Natural killer cell (primary cell): ENCODE measurements around the gene PUSL1. TPM values are rescaled to one million over a fixed set of nuclear protein-coding genes. Genes with fewer than 3 reads are reported as not detected.

Experiments used
- ATAC-seq, 3 donors: fragments of 150-1000 bp in 2 of 3; fragments of 200-7000 bp in 1 of 3; cut with Tn5 transposase; 1 replicate in 1 of 3; 2 replicates in 2 of 3; pipeline ENCODE4 v1.10.0; 2021; ENCODE audit warnings: mild to moderate bottlenecking in 2 of 3, moderate library complexity in 2 of 3
- DNase-seq, 2 donors: peaks; one replicate each; pipeline versions ENCODE4 v3.0.0 to v3.0.0-alpha.2; 2013 to 2021; ENCODE audit warnings: mixed read lengths in 1 of 2
- H3K27ac ChIP-seq: one replicate; pipeline ENCODE4 v1.5.1; 2013; ENCODE audit warnings: mild to moderate bottlenecking, low read length
- H3K27me3 ChIP-seq: one replicate; pipeline ENCODE4 v1.6.1; 2013; ENCODE audit warnings: low read length; ENCODE audit not compliant: control insufficient read depth, insufficient read depth
- H3K36me3 ChIP-seq: one replicate; pipeline ENCODE4 v1.6.1; 2013; ENCODE audit warnings: low read length; ENCODE audit not compliant: control insufficient read depth, insufficient read depth
- H3K4me1 ChIP-seq: one replicate; pipeline ENCODE4 v1.6.1; 2013; ENCODE audit warnings: low read length; ENCODE audit not compliant: control insufficient read depth, insufficient read depth
- H3K4me3 ChIP-seq: one replicate; pipeline ENCODE4 v1.5.1; 2013; ENCODE audit warnings: low read length
- H3K9me3 ChIP-seq: one replicate; pipeline ENCODE4 v1.6.1; 2013; ENCODE audit warnings: low read length; ENCODE audit not compliant: control insufficient read depth, insufficient read depth
- H3K27ac Mint-ChIP-seq, 2 donors: one replicate each; pipeline ENCODE4 v1.8.0; 2022; ENCODE audit warnings: mild to moderate bottlenecking in 2 of 2, mixed read lengths in 2 of 2, moderate library complexity in 1 of 2
- H3K27me3 Mint-ChIP-seq, 2 donors: one replicate each; pipeline ENCODE4 v1.8.0; 2022; ENCODE audit warnings: low read depth in 2 of 2, mixed read lengths in 2 of 2
- H3K36me3 Mint-ChIP-seq: one replicate; pipeline ENCODE4 v1.8.0; 2022; ENCODE audit warnings: mixed read lengths
- H3K4me1 Mint-ChIP-seq, 2 donors: one replicate each; pipeline ENCODE4 v1.8.0; 2022; ENCODE audit warnings: mixed read lengths in 2 of 2
- H3K4me3 Mint-ChIP-seq: one replicate; pipeline ENCODE4 v1.8.0; 2022; ENCODE audit warnings: mild to moderate bottlenecking, moderate library complexity, mixed read lengths
- H3K9me3 Mint-ChIP-seq, 2 donors: one replicate each; pipeline ENCODE4 v1.8.0; 2022; ENCODE audit warnings: mixed read lengths in 2 of 2
- CTCF ChIP-seq: fragments of 200-600 bp; IDR thresholded peaks from one replicate; pipeline ENCODE4 v1.8.0; 2022; ENCODE audit warnings: antibody characterized with exemption
- WGBS: methylation state at CpG from one replicate; pipeline ENCODE4 v1.1.7; 2013; ENCODE audit warnings: missing lambda C conversion rate; ENCODE audit not compliant: insufficient coverage; 5-methylcytosine and 5-hydroxymethylcytosine counted together
- intact Hi-C: fragments of 100-400 bp; cut with micrococcal nuclease; formaldehyde crosslinking; loops from one replicate; pipeline ENCODE4 v1.14.2; 2022
- total RNA-seq, 4 donors: library from RNA; stranded (reverse); fragments of 120-200 nt in 1 of 4; gene quantifications; one replicate each; pipeline versions ENCODE4 v1.2.3 to v1.2.4, GENCODE V29; 2013 to 2022

Gene PUSL1
- total RNA-seq, 3 donors from 2014 or later (not counting 1 experiment from before 2014, with no cell fraction given): 11.1 to 13.0 (median 12.9) TPM

- WGBS: under 1% methylated on average over 109 of the region's 109 CpGs
- Mint-ChIP-seq H3K4me1 (peaks cover 0 to 32% of the 10 kb centered on the region in 2 donors), H3K27me3 (peaks cover 0 to 3% of the 10 kb centered on the region in 2 donors), H3K9me3 (no peaks in the 10 kb centered on the region), H3K27ac (peak overlapping the region in 1 of 2 donors; percentile 53), H3K4me3 (peak overlapping the region; percentile 79), H3K36me3 (no peaks in the 10 kb centered on the region)
- no peak for TF ChIP-seq CTCF
- Histone ChIP-seq H3K4me1 (peaks cover 27% of the 10 kb centered on the region), H3K27ac (no peak overlapping the region), H3K27me3 (peaks cover 15% of the 10 kb centered on the region), H3K9me3 (no peaks in the 10 kb centered on the region), H3K36me3 (no peaks in the 10 kb centered on the region), H3K4me3 (peak overlapping the region; percentile 47)
- DNase-seq (peak in 1 of 2 donors; percentile 31), ATAC-seq (peak; percentile 39 to 45 (median 45))
- intact Hi-C loops: no loop called here
Measured at GRCh38 chr1:1348420-1349255, 40.2 kb downstream of the PUSL1 start.

GRCh38 chr1:1349256-1350012 lies 41.0 kb downstream of the PUSL1 start, which contains the start of gene DVL1:
DVL1 (minus strand) TSS chr1:1349418; CDS start chr1:1349065, 353 bp downstream.
- ATAC-seq: peak; percentile 83 to 93 (median 83)
- TF ChIP-seq CTCF: peak; percentile 26
- Mint-ChIP-seq H3K36me3 (no peaks in the 10 kb centered on the region), H3K4me3 (peak within 1 kb of the TSS; percentile 79), H3K27ac (peak within 1 kb of the TSS in 1 of 2 donors; percentile 53), H3K4me1 (peaks cover 0 to 35% of the 10 kb centered on the region in 2 donors), H3K27me3 (peaks cover 0 to 3% of the 10 kb centered on the region in 2 donors), H3K9me3 (no peaks in the 10 kb centered on the region)
- peaks cover 18% of the 10 kb centered on the region for H3K27me3 ChIP-seq
- peaks cover 34% of the 10 kb centered on the region for H3K4me1 ChIP-seq
- no peaks in the 10 kb centered on the region for H3K9me3 ChIP-seq
- no peaks in the 10 kb centered on the region for H3K36me3 ChIP-seq
- peak within 1 kb of the TSS; percentile 45 for H3K27ac ChIP-seq
- DNase-seq: peak; percentile 77 to 83
- intact Hi-C loops: no loop called here
- H3K4me3 ChIP-seq: peak within 1 kb of the TSS; percentile 47
- under 1% methylated on average over 117 of the region's 122 CpGs for WGBS

GRCh38 chr1:1351511-1352427 lies 43.4 kb downstream of the PUSL1 start:
- WGBS: 87% methylated on average over 29 of the region's 29 CpGs
- Mint-ChIP-seq H3K36me3 (no peaks in the 10 kb centered on the region), H3K9me3 (no peaks in the 10 kb centered on the region), H3K27ac (peak overlapping the region in 1 of 2 donors; percentile 40), H3K27me3 (peaks cover 0 to 3% of the 10 kb centered on the region in 2 donors), H3K4me3 (peak overlapping the region; percentile 60), H3K4me1 (peaks cover 0 to 30% of the 10 kb centered on the region in 2 donors)
- DNase-seq (no peak), ATAC-seq (no peak)
- intact Hi-C loops: no loop called here
- no peak for TF ChIP-seq CTCF
- H3K36me3 ChIP-seq: no peaks in the 10 kb centered on the region
- peaks cover 18% of the 10 kb centered on the region for H3K27me3 ChIP-seq
- no peak overlapping the region for H3K27ac ChIP-seq
- no peaks in the 10 kb centered on the region for H3K9me3 ChIP-seq
- no peak overlapping the region for H3K4me3 ChIP-seq
- H3K4me1 ChIP-seq: peaks cover 36% of the 10 kb centered on the region
